Gastrocnemius medialis (tissue), 4 donors: Measurements from ENCODE around the gene NFKBIE. TPM values are rescaled to one million over a fixed set of nuclear protein-coding genes. Genes with fewer than 3 reads are reported as not detected.

ENCODE experiments used
- ATAC-seq, 2 donors: fragments of 150-250 bp; one replicate each; pipeline ENCODE4 v1.9.1; 2016
- DNase-seq, 2 donors: peaks; one replicate each; pipeline ENCODE4 v3.0.0-alpha.2; 2019
- H3K27ac ChIP-seq, 4 donors: fragments of 200-600 bp; sonication (generic); 1 replicate in 1 of 4; 2 replicates in 3 of 4; pipeline ENCODE4 v1.5.1; 2016 to 2018; ENCODE audit warnings: mild to moderate bottlenecking in 2 of 4, moderate library complexity in 1 of 4
- H3K27me3 ChIP-seq, 3 donors: fragments of 200-600 bp; sonication (generic) in 2 of 3; 1 replicate in 1 of 3; 2 replicates in 2 of 3; pipeline versions ENCODE4 v1.5.1 to v1.6.0; 2016 to 2019; ENCODE audit warnings: mild to moderate bottlenecking in 1 of 3, moderate library complexity in 1 of 3
- H3K36me3 ChIP-seq, 2 donors: fragments of 200-600 bp; sonication (generic) in 1 of 2; one replicate each; pipeline ENCODE4 v1.5.1; 2017 to 2018
- H3K4me1 ChIP-seq, 2 donors: fragments of 200-600 bp; sonication (generic) in 1 of 2; one replicate each; pipeline ENCODE4 v1.5.1; 2016 to 2017; ENCODE audit warnings: mild to moderate bottlenecking in 2 of 2
- H3K4me3 ChIP-seq, 4 donors: fragments of 200-600 bp; sonication (generic) in 3 of 4; 1 replicate in 1 of 4; 2 replicates in 3 of 4; pipeline ENCODE4 v1.5.1; 2016 to 2019; ENCODE audit warnings: mild to moderate bottlenecking in 2 of 4
- H3K9me3 ChIP-seq, 3 donors: fragments of 200-600 bp; sonication (generic) in 2 of 3; 1 replicate in 1 of 3; 2 replicates in 2 of 3; pipeline ENCODE4 v1.5.1; 2016 to 2019
- POLR2A ChIP-seq, 2 donors: fragments of 450-650 bp; IDR thresholded peaks; one replicate each; pipeline ENCODE4 v1.6.1; 2017; ENCODE audit warnings: antibody characterized with exemption in 2 of 2, mild to moderate bottlenecking in 2 of 2, moderate library complexity in 2 of 2
- in situ Hi-C, 4 donors: fragments of 200-750 bp; cut with MboI; loops; one replicate each; pipeline versions ENCODE4 v1.15.0 to v1.8.0; 2017; ENCODE audit warnings: low sequenced_read_pairs in 4 of 4
- intact Hi-C: fragments of 100-400 bp; cut with DNase I; formaldehyde crosslinking; loops from one replicate; pipeline ENCODE4 v1.15.1; 2023; ENCODE audit warnings: low total_unique reads
- total RNA-seq, 4 donors: library from RNA; depleted of rRNA; stranded (reverse); fragments of >200 nt; gene quantifications; one replicate each; pipeline versions ENCODE4 v1.1.0 to v1.2.3, GENCODE V29; 2016
- TF ChIP-seq, protein P1 (sequence below), 5 experiments: fragments of 450-650 bp in 3 of 5; fragments of 200-600 bp in 2 of 5; sonication (generic) in 2 of 5; IDR thresholded peaks in 4 of 5; conservative IDR thresholded peaks in 1 of 5; 1 replicate in 4 of 5; 2 replicates in 1 of 5; pipeline ENCODE4 v1.5.1; 2016 to 2019; ENCODE audit warnings: antibody characterized with exemption in 5 of 5, mild to moderate bottlenecking in 3 of 5, moderate library complexity in 3 of 5

The NFKBIE gene
- total RNA-seq, 4 donors from 2014 or later: 4.1 to 11.1 (median 10.0) TPM

DNA sequence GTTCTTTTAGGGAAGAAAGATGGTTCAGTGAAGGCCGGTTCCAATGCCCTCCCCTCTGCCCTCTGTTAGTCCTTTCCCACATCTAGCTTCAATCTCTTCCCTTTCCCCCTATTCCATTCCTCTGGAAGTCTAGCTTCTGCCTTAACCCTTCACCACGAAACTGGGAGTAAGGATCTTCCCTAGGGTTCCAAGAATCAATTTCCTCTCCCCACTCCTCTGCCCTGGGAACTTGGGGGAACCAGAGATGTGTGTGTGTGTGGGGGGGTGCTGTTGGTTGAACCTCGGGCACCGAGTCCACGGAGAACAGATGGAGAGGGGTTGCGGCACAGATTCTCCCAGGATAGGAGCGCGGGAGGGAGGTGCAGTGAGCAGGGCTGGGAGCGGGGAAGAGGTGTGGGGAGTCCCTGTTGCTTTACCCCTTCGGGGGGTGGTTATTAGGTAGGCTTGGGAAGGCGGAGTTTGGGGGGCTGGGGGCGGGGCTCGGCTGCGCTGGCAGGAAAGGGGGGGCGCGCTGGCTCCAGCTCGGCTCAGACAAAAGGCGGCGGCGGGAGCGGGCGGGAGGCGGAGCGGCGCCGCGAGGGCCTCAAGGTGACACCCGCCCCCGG is 4.7 kb upstream of the NFKBIE start, which contains the start of gene TMEM151B:
TMEM151B (plus strand) TSS at position 530 of the 605 bp plus-strand sequence. CDS start 293 bp downstream, outside the sequence.
- Histone ChIP-seq H3K27ac (no peak within 1 kb of the TSS), H3K36me3 (no peaks in the 10 kb centered on the region), H3K9me3 (no peaks in the 10 kb centered on the region), H3K4me1 (peaks cover 0 to under 1% of the 10 kb centered on the region in 2 donors), H3K4me3 (peak within 1 kb of the TSS in 2 of 4 donors; percentile 28 to 43), H3K27me3 (peaks cover 30 to 40% (median 33%) of the 10 kb centered on the region in 3 donors)
- no peak for TF ChIP-seq POLR2A (IDR thresholded peaks at IDR 0.05)
- TF ChIP-seq, protein P1, sequence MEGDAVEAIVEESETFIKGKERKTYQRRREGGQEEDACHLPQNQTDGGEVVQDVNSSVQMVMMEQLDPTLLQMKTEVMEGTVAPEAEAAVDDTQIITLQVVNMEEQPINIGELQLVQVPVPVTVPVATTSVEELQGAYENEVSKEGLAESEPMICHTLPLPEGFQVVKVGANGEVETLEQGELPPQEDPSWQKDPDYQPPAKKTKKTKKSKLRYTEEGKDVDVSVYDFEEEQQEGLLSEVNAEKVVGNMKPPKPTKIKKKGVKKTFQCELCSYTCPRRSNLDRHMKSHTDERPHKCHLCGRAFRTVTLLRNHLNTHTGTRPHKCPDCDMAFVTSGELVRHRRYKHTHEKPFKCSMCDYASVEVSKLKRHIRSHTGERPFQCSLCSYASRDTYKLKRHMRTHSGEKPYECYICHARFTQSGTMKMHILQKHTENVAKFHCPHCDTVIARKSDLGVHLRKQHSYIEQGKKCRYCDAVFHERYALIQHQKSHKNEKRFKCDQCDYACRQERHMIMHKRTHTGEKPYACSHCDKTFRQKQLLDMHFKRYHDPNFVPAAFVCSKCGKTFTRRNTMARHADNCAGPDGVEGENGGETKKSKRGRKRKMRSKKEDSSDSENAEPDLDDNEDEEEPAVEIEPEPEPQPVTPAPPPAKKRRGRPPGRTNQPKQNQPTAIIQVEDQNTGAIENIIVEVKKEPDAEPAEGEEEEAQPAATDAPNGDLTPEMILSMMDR (IDR thresholded peaks at IDR 0.05 in 4 of 5, conservative IDR thresholded peaks at IDR 0.05 in 1 of 5): no peak
- ATAC-seq (no peak), DNase-seq (no peak)
- intact Hi-C loops (loop anchor here (2.0 kb wide), 1 partner anchor 35 kb away; no protein-coding TSS in a partner anchor), in situ Hi-C loops (loop anchor here in 1 of 4 donors (5.0 kb wide), 1 partner anchor 67 kb away; no protein-coding TSS in a partner anchor)

DNA sequence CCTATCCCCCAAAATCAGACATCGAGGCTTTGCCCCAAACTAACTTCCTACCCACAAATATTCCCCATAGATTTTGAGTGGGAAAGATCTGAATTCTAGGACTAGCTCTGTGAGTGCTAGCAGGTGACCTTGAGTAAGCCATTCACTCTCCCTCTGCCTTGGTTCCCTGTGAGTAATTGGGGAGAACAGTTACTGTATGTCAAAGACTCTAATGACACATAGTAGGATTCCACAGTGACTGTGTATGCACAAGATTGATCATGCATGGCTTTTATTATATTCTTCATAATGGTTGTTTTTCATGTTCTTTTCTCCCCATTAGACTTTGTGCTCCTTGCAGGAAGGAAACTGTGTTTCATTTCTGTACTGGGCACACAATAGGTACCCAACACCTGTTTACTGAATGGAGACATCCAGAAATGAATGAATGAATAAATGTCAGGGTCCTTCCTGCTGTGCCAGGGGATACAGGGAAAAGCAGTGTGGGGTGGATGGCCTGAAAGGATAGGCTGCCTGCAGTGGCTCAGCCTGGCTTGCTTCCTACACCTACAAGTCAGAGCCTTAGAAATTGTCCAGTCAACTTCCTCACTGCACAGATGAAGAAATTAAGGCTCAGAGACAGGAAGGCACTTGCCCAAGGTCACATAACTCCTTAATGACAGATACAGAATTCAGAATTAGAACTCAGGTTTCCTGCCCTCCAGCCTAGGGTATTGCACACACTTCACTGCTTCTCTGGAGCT is 4.0 kb upstream of the NFKBIE start:
- in situ Hi-C loops (loop anchor here in 1 of 4 donors (5.0 kb wide), 1 partner anchor 68 kb away; no protein-coding TSS in a partner anchor), intact Hi-C loops (loop anchor here (2.0 kb wide), 1 partner anchor 35 kb away; no protein-coding TSS in a partner anchor)
- Histone ChIP-seq H3K4me3 (no peak overlapping the region), H3K36me3 (no peaks in the 10 kb centered on the region), H3K27ac (no peak overlapping the region), H3K27me3 (peaks cover 30 to 40% (median 30%) of the 10 kb centered on the region in 3 donors), H3K9me3 (no peaks in the 10 kb centered on the region), H3K4me1 (peaks cover 6 to 7% of the 10 kb centered on the region in 2 donors)
- no peak for ATAC-seq
- TF ChIP-seq, protein P1 (IDR thresholded peaks at IDR 0.05 in 4 of 5, conservative IDR thresholded peaks at IDR 0.05 in 1 of 5): no peak
- no peak for TF ChIP-seq POLR2A (IDR thresholded peaks at IDR 0.05)
- no peak for DNase-seq

DNA sequence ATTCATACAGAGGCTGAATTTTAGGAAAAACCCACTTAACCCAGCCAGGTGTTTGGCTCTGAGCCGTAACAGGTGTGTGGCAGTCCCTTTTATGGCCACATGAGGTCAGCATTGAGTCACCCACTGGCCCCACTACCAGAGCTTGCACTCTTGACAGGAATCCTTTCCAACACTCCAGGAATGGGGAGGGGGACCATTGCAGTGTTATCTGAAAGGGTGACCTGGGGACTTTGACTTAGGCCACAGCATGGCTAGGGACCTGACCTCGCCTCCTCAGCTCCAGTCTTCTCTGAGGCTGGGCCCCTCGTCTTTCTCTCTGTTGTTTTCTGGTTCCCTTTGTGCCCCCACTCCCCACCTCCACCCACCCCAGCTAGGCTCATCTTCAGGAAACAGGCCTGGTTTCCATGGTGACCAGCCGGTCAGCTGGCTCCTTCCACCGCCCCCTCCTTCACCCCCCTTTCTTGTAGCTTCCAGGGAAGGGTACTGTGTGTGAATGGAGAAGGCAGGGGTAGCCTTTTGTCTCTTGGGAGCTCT is 2.8 kb upstream of the NFKBIE start:
- peak in 1 of 2 donors; percentile 40 for ATAC-seq
- peaks cover 20 to 40% (median 30%) of the 10 kb centered on the region in 3 donors for H3K27me3 ChIP-seq
- H3K27ac ChIP-seq: no peak overlapping the region
- no peak for TF ChIP-seq POLR2A (IDR thresholded peaks at IDR 0.05)
- TF ChIP-seq, protein P1 (IDR thresholded peaks at IDR 0.05 in 4 of 5, conservative IDR thresholded peaks at IDR 0.05 in 1 of 5): peak; percentile 62 to 84 (median 83)
- intact Hi-C loops: loop anchor here (1.0 to 2.0 kb wide), 2 partner anchors 37 to 70 kb away; no protein-coding TSS in a partner anchor
- in situ Hi-C loops: loop anchor here in 1 of 4 donors (5.0 kb wide), 1 partner anchor 69 kb away; no protein-coding TSS in a partner anchor
- no peaks in the 10 kb centered on the region for H3K9me3 ChIP-seq
- DNase-seq: peak in 1 of 2 donors; percentile 50
- H3K36me3 ChIP-seq: no peaks in the 10 kb centered on the region
- H3K4me3 ChIP-seq: no peak overlapping the region
- peaks cover 17 to 19% of the 10 kb centered on the region in 2 donors for H3K4me1 ChIP-seq

DNA sequence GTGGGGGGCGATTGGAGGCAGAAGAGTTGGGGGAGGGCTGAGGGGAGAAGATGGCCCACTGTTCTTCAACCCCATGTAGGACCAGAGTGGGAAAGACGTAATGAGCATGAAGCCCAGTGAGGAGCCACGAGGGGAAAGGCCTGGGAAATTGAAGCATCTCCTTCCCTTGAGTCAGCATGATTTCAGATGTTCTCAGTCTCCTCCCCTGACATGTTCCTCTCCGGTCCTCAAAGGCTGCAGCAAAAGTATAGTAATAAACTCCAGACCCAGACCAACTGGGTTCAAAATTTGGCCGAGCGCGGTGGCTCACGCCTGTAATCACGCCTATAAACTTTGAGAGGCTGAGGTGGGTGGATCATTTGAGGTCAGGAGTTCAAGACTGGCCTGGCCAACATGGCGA is 1.9 kb upstream of the NFKBIE start:
- DNase-seq: no peak
- Histone ChIP-seq H3K27ac (no peak overlapping the region), H3K4me1 (peaks cover 20 to 23% of the 10 kb centered on the region in 2 donors), H3K36me3 (no peaks in the 10 kb centered on the region), H3K27me3 (peaks cover 20 to 36% (median 30%) of the 10 kb centered on the region in 3 donors), H3K9me3 (no peaks in the 10 kb centered on the region), H3K4me3 (no peak overlapping the region)
- no peak for ATAC-seq
- in situ Hi-C loops (loop anchor here in 1 of 4 donors (5.0 kb wide), 1 partner anchor 70 kb away; no protein-coding TSS in a partner anchor), intact Hi-C loops (no loop called here)
- TF ChIP-seq, protein P1 (IDR thresholded peaks at IDR 0.05 in 4 of 5, conservative IDR thresholded peaks at IDR 0.05 in 1 of 5): no peak
- no peak for TF ChIP-seq POLR2A (IDR thresholded peaks at IDR 0.05)
